ENCODE results near the gene KIAA0232.

DNA sequence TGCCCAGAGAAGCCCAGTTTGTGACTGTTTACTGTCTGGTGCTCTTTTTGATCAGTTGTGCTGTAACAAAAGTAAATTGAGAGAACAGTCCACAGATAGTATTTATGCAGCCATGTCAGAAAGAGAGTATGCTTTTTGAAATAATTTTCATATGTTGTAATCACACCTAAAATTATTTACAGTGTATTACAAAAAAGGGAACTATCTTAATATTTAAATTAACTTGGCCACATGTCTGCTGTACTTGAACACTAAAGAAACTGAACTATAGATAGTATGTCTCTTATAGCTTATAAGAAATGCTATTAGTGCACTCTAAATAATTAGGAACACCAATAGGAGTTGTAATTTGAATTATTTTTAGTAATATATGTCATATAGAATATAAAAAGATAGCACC is 30.2 kb downstream of the KIAA0232 start:
- TF ChIP-seq POLR2A (IDR thresholded peaks at IDR 0.05) = no peak
- TF ChIP-seq, protein P1, sequence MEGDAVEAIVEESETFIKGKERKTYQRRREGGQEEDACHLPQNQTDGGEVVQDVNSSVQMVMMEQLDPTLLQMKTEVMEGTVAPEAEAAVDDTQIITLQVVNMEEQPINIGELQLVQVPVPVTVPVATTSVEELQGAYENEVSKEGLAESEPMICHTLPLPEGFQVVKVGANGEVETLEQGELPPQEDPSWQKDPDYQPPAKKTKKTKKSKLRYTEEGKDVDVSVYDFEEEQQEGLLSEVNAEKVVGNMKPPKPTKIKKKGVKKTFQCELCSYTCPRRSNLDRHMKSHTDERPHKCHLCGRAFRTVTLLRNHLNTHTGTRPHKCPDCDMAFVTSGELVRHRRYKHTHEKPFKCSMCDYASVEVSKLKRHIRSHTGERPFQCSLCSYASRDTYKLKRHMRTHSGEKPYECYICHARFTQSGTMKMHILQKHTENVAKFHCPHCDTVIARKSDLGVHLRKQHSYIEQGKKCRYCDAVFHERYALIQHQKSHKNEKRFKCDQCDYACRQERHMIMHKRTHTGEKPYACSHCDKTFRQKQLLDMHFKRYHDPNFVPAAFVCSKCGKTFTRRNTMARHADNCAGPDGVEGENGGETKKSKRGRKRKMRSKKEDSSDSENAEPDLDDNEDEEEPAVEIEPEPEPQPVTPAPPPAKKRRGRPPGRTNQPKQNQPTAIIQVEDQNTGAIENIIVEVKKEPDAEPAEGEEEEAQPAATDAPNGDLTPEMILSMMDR (IDR thresholded peaks at IDR 0.05) = no peak

Data from right lobe of liver (tissue), 4 donors.